MV-4-11 (cell line): ENCODE data around the gene QRICH1.

Source experiments
- DNase-seq: peaks from one replicate; lab custom pipeline; 2025; lab: John Stamatoyannopoulos, UW

The QRICH1 gene

DNA sequence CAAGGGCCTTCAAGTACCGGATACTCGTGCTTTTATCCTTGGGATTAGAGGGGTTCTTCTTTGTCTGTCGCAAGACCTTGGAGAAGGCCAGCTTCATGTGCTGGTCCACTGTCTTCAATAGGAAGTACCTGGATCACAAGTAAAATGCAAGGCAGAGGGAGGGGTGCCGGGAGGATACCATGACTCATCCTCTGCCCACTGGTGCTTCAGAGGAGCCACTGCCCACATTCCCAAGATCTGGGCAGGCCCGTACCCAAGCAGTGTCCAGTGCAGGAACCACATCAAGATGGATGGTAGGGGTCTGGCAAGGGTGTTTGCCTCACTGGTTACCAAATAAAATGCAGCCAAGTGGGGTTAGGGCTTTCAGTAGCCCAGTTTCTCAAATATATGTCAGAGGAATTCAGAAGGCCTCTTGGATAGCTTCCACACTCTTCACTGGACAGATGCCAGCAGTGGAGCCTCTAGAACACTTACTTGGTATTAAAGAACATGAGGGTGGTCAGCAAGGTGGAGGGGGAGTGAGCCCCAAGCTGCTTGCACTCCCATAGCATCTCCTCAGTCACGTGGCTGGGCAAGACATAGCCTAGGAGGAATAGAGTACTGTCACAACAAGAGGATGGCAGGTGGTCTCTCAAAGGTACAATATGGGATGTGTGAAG is 61.1 kb downstream of the QRICH1 start:
- no peak for DNase-seq

DNA sequence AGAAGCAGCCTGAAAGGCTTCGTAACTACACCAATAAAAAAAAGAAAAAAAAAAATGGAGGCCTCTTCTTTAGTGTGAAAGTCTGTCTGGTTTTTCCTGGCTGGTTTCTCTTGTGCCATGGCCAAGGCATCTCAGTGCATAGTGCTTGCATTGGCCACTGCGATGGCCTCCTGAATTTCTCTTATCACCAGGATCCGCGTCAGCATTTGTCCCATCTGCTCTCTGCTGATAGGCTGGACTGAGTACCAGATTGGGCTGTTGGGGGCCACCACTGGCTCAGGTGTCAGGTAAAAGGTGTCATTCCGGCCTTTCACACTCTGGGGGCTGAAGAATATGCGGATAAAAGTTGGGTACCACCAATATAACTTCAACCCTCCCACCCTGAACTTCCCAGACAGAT is 63.5 kb downstream of the QRICH1 start:
- no peak for DNase-seq

DNA sequence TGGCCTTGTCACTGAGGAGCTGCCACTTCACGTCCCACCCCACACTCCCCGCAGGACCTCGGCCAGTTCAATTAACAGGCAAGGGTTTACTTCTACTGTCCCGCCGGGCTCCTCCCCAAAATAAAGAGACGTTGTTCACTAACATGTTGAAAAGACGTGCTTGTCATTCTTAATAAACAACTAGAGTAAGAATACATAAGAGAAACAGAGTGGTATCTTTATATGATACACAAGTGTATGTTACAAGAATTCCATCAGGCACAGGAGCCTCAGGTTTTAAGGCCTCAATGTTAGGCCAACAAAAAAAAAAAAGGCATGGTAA is 64.3 kb downstream of the QRICH1 start:
- DNase-seq, result no peak

DNA sequence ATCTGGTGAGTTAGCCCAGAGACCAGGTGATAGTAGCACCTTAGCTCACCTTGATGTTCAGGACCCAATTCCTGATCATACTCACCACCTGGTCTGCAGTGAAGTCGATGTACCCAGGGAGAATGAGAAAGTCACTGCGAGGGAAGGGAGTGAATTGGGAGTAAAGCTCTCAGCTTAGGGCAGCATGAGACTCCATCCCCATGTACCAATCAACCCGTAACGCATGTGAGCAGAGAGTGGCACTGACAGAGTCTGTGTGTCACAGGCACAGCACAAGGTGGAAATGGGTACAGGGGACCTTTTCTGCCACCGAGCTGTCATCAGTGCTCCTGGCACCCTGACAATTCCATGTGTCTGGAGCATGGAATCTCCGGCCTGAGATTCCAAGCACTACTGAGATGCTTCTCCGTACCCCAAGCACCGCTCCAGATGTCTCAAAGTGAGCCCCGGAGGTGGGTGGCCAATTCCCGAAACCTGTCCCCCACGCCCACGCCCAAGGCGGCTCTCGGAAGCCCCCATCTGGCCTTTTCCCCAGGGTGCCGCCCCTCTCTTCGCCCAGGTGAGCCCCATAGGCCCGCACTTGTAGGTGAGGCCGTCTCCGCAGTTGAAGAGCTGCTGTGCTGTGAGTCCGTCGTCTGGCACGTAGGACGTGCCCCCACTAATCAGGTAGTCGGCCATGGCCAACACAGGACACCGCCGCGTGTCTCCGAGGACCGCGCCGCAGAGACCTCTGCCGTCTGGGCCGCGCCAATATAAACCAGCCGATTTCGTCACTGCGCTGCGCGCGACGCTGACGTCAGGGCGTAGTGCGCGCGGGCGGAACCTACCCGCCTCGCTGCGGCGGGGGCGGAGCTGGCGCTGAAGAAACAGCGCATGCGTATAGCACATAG is 65.0 kb downstream of the QRICH1 start, which contains the start of gene IMPDH2:
IMPDH2 (minus strand) TSS at position 726 of the 890 bp plus-strand sequence; CDS start at position 678, 48 bp downstream.
- peak; percentile 90 for DNase-seq

DNA sequence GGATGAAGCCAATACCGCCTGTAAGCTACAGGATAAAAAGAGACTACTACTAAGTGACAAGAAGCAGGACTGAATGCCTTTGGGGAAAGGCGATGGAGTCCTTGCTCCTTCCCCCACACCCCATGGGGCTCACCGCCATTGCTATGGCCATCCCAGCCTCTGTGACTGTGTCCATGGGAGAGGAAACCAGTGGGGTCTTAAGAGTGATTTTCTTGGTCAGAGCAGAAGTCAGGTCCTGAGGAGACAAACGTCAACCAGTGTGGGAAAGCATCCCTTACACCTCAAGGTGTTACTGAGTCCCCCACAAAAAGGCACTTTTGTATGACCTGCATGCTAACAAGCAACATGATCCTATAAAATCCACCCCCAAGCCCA is 65.6 kb downstream of the QRICH1 start:
- no peak for DNase-seq

DNA sequence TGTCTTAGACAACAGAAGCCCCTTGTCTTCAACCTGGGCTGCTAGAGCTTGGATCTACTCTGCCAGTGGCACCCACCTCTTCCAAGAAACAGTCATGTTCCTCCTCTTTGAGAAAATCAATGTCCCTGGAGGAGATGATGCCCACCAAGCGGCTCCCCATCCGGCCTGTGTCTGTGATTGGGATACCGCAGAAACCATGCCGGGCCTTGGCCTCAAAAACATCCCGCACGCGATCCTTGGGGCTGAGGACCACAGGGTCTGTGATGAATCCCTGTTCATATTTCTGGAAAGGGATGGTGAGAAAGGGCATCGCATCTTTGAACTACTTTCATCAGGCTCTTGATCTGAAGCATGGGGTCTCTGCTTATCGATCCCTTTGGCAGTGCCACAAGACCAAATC is 66.2 kb downstream of the QRICH1 start:
- DNase-seq, result no peak

DNA sequence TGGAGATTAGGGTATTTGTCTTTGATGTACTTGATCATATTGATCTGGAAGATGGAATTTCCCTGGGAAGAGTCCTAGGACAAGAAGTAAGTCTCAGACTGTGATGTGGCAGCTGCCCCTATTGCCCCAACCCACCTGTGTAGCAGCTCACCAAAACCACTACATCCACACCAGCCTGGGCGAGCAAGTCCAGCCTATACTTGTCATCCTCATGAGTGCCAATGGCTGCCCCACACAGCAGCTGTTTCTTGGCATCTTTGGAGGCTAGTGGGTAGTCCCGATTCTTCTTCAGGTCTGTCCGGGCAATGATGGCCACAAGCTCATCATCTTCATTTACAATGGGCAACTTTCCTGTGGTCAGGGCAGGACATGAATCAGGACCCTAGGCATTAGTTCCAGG is 67.3 kb downstream of the QRICH1 start:
- DNase-seq, result no peak

DNA sequence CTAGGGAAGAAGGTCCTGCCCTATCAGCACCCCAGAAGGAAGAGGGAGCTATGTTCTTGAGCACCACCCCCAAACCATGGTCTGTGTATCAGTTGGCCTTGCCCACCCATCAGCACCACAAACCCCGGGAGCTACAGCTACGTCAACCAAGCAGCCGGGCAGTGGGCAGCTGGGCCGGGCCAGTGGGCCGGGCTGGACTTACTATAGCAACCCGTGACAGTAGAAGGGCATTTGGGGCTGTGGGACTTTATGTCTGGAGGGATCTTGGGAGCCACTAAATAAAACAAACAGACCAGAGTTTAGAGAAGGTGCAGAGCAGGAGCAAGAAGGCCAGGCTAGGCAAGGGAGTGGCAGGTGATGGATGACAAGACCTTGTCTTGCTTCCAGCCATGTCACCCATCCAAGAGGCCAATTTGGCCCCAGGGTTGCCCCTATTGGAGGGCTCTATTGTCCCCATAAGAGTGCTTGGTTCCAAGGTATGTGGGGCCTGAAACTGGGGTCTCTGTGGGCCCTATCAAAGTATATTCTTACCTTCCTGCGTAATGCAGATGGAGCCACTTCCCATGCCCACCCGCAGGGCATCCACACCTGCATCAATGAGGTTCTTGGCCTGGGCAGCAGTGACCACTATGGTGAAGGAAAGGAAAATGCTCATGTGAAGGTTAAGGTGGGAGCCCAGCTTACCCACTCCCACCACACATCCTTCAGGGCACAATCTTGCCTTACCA is 67.9 kb downstream of the QRICH1 start:
- no peak for DNase-seq

DNA sequence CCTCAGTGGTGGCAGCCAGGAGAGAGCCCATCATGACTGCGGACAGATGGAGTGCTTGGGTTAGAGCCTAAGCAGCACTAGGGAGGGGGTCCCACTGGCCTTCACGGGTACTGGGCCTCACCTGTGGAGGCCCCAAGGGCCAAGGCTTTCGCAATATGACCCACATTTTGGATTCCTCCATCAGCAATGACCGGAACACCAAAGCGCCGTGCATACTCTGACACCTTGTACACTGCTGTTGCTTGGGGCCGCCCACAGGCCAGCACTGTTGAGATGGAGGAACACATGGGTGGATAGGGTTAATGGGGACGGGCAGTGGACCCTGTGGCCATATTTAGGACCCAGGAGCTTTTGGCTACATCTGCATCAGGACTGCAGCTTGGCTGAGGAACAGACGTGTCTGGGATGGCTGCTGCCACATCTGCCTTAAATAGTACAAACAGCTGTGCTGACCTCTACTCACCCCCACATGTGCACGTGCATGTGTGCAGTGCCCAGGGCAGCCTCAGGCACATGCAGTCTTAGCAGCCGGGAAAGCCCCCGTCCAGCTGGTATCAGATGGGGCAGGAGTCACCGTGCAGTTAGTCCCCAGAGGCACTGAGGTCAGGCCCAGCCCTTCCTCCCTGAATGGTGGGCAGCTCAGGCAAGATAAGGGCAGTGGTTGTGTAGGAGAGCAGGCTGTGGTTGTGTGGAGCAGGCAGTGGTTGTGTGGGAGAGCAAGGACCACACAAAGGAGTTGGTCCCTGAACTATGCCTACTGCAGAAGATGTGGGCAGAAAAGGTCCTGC is 68.7 kb downstream of the QRICH1 start:
- DNase-seq, result peak; percentile 59

DNA sequence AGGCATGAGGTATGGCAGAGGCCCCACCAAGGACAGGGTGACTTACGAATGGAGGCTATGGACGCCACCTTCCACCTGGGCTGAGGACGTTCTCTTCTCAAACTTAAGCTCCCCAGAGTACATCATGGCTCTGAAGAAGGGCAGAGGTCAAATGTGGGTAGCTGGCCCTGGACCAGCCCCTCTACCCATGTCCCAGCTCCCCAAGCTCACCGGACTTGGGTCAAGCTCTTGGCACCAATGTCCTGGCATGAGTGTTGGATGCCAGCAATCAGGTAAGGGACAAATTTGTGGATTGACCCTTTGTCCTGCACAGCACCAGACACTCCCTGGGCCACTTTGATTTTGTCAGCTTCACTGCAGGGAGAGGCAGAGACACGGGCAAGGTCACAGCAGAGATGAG is 69.4 kb downstream of the QRICH1 start:
- no peak for DNase-seq

DNA sequence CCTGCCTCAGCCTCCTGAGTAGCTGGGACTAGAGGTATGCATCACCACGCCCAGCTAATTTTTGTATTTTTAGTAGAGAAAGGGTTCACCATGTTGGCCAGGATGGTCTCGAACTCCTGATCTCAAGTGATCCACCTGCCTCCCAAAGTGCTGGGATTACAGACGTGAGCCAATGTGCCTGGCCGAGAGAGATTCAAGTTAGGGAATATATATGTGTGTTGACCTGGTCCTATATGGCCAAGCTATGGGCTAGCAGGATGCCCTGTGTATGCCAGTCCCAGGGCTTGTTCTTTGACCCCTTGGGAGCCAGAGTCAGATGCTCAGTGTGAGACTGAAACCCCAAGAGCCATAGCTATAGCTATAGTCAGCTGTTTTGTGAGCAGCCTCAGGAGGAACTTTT is 70.1 kb downstream of the QRICH1 start:
- no peak for DNase-seq

DNA sequence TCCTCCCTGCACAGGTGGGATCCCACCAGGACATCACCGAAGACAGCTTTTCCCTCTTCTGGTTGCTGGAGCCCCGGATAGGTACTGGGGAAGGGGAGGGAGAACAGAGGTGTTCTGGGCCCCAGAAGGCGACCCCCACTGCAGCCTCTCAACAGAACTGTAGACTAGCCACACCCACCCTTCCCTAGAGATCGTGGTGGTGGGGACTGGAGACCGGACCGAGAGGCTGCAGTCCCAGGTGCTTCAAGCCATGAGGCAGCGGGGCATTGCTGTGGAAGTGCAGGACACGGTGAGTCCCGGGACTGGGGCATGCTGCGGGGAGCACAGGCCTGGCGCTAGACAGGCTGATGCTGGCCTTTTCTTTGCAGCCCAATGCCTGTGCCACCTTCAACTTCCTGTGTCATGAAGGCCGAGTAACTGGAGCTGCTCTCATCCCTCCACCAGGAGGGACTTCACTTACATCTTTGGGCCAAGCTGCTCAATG is 71.1 kb downstream of the QRICH1 start:
- DNase-seq, result peak; percentile 18

DNA sequence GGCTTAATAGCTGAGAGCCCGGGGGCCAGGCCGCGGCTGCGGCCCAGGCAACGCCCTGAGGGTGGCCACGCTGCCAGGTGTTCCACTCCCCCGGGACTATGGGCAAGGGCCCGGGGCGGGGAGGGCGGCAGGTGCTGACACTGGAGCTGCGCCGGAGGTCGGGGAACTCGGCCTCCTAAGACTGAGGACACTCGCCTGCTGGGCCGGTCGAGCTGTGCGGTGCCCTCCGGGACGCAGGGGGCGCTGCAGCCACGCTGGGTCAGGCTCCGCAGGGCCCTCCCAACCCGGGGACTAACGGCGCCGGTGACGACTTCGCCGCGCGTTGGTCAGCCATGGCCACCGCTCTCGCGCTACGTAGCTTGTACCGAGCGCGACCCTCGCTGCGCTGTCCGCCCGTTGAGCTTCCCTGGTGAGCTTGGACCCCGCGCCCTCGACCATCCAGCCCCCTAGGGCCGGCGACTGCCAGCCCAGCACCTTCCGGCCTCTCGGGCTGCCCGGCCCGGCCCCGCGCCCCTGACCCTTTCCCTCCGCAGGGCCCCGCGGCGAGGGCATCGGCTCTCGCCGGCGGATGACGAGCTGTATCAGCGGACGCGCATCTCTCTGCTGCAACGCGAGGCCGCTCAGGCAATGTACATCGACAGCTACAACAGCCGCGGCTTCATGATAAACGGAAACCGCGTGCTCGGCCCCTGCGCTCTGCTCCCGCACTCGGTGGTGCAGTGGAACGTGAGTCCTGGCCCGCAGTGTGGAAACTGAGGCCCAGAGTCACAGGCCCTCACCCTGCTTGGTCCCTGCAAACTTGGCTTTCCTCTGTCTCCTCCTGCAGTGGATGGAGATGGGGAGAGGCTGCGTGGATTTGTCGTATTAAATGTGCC is 71.8 kb downstream of the QRICH1 start, which contains the start of gene NDUFAF3:
NDUFAF3 (plus strand) TSS at position 309 of the 875 bp plus-strand sequence; CDS start at position 333, 24 bp downstream.
- peak; percentile 83 for DNase-seq

DNA sequence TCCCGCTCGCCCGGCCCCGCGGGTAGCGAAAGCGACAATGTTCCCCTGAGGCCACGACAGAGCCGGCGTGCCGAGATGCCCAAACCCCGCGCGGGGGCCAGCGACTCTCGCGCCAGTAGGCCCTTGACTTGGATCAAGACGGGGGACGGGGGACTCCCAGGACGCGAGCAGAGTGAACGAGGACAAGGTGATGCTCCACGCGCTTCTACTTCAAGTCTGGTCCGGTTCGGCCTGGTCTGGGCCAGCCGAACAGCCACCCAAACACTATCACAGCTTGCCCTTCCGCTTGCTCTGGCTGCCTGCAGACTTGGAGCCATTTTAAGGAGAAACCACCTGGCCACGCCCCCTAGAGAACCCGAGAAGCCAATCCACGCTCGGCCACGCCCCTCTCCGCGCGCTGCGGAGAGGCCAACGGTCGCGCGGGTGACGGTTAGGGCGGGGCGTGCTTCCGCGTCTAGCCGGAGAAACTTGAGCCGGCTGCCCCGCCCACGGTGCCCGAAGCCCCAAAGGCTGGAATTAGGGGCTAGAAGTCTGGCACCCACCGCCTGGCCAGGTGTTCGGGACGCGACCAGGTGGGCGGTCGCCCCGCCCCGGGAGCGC is 72.6 kb downstream of the QRICH1 start:
- DNase-seq, result peak; percentile 96

DNA sequence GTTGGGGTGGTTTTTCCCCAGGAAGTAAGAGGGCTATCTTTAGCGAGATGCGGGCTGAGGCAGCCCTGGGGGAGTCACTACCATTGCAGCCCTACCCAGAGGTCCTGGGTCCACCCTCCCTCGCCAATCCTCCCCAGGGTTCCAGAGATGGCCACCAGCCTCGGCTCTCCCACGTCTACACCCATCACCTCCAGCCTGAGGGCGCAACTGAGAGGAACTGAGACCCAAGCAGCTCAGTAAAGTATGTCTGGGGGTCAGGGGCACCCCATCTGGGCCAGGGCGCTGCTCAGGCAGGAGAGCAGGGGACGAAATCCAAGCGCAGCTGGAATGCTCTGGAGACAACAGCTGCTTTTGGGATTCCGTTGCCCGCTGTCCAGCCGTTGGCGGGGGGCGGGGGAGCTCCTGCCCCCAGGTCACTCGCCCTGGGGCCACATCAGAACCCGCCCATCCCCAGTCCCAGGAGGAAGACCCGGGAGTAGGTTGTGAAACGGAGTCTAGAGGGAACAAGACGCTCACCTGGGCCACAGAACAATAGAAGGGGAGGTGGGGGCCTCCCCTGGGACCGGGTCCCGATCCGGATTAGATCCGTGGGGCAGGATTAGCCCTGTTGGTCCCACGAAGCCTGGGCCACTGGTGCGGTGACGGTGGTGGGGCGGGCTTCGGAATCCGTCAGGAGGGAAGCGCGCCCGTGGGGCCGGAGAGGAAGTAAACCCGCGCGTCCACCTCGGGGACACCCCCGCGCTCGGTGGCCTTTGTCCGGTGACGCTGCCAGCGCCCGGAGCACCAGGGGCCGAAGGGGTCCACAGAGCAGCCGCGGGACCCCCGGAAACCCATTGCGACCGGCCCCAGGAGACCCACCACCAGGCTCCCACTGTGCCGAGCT is 73.3 kb downstream of the QRICH1 start:
- peak; percentile 61 for DNase-seq

DNA sequence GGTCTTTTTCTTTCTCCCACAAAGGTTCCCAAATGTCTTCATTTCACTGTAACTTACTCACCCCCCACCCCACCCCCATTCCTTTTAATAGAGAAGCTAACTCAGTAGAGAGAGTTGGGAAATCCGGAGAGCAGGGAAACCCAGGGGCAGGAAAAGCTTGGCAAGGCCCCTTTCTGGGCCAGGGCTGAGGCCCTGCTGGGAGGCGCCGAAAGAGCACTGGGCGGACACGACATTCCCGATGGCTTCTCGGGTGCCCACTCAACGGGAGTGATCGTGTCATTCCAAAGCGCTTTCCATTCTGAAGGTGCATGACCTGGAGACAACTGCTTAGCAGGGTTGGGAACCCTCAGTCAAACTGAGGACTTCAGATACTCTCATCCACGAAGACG is 73.9 kb downstream of the QRICH1 start:
- peak; percentile 67 for DNase-seq

DNA sequence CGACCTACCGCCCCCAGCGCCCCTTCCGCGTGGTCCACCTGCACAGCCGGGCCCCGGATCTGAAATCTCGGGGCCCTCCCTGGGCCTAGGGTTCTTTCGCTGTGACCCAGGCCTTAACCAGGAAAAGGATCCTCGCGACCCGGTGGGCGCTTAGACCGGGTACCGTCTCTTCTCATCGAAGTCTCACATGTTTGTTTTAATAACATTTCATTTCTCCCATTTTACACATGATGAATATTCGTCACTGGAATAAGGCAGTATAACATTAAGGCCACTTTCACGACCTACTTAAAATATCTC is 75.2 kb downstream of the QRICH1 start:
- peak; percentile 64 for DNase-seq

DNA sequence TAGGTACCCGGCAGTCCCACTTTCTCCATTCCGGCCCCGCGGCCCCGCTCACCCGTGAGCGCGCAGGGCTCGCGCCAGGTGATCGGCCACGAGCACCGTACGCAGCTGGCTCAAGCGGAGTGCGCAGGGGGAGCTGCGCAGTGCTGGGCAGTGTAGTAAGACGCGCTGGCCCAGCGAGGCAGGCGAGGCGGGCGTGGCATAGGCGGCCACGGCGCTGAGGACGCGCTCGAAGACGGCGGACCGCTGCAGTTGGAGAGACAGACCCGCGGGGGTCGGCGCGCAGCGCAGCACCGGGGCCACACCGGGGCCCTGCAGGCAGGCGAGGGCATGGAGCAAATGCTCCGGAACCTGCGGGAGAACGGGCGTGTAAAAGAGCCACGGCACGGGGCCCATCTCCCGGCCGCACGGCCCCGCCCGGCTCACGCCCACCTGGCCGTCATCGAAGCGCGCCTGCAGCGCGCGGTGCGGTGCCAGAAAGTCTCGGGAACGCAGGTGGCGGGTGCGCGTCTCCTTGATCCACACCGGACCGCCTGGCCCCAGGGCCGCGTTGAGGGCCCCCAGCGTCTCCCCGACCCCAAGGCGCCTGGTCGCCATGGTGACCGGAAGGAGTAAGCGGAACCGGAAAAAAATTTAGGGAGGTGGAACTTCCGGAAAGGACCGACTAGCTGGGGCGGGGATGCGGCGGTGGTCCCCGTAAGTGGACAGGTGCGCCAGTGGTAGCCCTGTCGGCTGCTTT is 75.7 kb downstream of the QRICH1 start, which contains the start of gene DALRD3:
DALRD3 (minus strand) TSS at position 610 of the 736 bp plus-strand sequence; CDS start at position 594, 16 bp downstream.
- peak; percentile 65 for DNase-seq
